HG03095 (cell line): ENCODE results near the gene KCNJ12.
"Not testable (repeated sequence)": the region's sequence is repeated elsewhere in the genome, so short reads cannot be mapped to it uniquely, and the experiment has no call there.

ENCODE experiments used
- ATAC-seq: cut with Tn5 transposase; IDR thresholded peaks from one replicate; pipeline ENCODE4 v1.9.1; 2021; ENCODE audit warnings: moderate library complexity; ENCODE audit not compliant: unreplicated experiment

KCNJ12 gene

GRCh38 chr17:21382560-21383495 is 6.7 kb downstream of the KCNJ12 start:
- ATAC-seq: no peak

DNA sequence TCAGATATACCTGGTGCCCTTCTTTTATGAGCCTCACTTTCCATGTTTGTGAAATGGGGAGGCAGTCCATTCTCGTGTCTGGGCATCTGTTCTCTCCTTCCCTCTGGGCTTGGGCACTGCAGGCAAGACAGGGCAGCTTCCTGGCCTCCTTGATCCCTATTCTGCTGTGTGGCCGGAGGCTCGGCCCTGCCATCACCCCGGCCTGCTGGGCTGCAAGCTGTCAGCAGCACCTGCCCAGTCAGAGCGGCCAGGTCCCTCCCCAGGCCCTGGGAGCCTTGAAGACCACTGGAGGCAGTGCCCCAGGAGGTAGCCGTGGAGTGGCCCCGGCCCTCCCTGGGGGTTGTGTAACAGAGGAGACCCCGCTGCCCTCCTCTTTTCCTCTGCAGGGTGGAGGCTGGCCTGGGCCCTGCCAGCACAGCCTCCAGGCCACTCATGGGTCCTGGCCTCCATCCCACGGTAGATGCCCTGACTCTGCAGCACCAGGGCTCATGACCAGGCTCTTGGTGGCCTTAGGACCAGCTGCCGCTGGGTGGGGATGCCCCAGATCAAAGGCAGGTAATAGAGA is 9.2 kb downstream of the KCNJ12 start:
- ATAC-seq: no peak

GRCh38 chr17:21387616-21388015 is 11.5 kb downstream of the KCNJ12 start:
- ATAC-seq: no peak

- ATAC-seq: no peak
These were observed 11.9 kb downstream of the KCNJ12 start for GRCh38 chr17:21388066-21388465.

DNA sequence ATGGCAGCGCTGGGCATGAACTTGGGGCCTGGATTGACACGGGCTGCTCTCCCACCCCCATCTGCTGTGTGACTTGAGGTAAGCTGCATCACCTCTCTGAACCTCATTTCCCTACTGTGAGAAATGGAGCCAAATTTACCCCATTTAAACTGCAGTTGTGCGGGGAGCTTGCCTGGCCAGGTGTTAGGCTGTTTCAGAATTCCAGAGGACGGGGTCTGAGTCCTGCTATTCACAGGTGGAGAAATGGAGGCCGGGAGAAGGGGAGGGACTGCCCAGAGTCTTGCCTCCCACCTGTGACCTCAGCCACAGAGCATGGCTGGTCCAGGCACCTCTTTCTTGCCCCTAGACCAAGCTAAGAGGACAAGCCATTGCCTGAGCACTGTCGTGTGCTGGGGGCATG is 12.8 kb downstream of the KCNJ12 start:
- no peak for ATAC-seq

- ATAC-seq: no peak
These were observed 13.2 kb downstream of the KCNJ12 start for GRCh38 chr17:21389394-21389793.

GRCh38 chr17:21390294-21390693 is 14.1 kb downstream of the KCNJ12 start:
- ATAC-seq: no peak

- no peak for ATAC-seq
These were observed 16.1 kb downstream of the KCNJ12 start for GRCh38 chr17:21392266-21392665.

DNA sequence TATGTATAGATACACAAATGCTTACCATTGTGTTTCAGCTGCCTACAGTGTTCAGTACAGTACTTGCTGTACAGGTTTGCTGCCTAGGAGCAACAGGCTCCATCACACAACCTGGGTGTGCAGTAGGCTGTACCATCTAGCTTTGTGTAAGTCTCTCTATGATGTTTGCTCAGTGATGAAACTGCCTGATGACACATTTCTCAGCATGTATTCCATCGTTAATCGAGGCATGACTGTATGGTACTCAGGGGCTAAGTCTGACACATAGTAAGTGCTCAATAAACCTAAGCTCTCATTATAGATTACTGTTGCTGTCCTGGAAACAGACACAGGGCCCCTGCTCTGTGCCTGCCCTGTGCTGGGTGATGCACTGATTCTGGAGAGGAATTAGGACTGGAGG is 18.1 kb downstream of the KCNJ12 start:
- no peak for ATAC-seq

DNA sequence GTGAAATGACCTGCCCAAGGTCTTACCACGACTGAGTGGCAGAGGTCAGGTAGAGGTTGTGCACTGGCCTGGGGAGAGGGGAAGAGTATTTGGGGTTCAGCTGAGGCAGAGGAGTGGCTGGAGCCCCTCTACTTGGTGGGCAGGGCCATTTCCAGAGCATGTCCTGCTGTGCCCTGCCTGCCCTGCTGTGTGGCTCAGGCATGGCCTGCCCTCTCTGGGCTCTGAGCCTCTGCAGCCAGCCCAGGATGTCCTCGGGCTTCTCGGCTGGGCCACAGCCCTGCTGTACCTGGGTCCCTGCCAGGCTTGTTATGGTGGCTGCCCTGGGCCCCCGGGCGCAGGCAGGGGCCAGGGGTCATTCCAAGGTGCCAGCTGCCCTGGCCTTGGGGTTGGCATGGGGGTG is 19.6 kb downstream of the KCNJ12 start:
- ATAC-seq: no peak

- no peak for ATAC-seq
These were observed 20.1 kb downstream of the KCNJ12 start for GRCh38 chr17:21396237-21396636.

- ATAC-seq: no peak
These were observed 21.4 kb downstream of the KCNJ12 start for GRCh38 chr17:21397341-21398190.

DNA sequence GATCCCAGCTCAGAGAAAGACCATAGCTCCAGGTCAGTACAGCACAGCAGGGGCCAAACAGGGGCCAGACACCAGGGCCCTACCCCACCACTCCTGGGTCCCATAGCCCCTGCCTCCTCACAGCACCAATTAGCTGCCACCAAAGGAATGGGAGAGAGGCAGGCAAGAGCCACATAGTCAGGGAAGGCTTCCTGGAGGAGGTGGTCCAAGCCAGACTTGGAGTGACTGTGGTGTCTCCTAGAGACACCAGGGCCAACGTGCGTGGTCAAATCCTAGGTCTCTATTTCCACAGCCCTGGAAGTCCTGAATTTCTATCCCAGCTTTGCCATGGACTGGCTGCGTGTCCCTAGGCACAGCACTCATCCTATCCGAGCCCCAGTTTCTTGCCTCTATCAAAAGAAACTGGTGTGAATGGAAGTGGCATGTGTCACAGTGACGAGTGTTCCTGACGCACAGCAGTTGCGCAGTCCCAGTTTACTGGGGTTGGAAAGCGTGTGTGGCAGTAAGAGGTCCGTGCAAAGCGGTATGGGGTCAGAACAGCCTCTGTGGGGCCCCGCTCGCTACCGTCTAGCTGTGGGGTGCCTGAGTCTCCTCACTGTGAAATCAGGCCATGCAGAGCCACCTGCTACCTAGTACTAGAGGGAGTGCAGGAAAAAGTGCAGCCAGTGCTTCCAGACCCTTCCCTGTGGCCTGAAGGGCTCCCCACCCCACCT is 23.5 kb downstream of the KCNJ12 start:
- ATAC-seq: no peak

DNA sequence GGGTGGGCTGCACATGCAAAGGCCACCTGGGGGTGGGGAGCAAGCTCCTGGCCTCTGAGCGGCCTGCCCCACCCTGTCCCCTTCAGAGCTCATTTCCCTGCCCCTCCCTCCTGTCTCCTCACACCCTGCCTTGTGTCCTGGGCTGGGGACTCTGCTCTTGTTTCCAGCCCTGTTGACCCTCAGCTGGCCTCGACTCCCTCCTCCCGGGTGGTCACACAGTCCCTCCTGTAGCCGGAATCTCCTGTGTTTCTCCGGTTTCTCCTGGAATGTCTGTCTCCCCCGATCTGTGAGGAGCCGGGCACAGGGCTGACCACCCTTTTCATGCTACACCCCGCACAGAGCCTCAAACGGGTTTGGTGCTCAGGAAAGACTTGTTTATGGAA is 24.0 kb downstream of the KCNJ12 start:
- ATAC-seq: not testable (repeated sequence)

DNA sequence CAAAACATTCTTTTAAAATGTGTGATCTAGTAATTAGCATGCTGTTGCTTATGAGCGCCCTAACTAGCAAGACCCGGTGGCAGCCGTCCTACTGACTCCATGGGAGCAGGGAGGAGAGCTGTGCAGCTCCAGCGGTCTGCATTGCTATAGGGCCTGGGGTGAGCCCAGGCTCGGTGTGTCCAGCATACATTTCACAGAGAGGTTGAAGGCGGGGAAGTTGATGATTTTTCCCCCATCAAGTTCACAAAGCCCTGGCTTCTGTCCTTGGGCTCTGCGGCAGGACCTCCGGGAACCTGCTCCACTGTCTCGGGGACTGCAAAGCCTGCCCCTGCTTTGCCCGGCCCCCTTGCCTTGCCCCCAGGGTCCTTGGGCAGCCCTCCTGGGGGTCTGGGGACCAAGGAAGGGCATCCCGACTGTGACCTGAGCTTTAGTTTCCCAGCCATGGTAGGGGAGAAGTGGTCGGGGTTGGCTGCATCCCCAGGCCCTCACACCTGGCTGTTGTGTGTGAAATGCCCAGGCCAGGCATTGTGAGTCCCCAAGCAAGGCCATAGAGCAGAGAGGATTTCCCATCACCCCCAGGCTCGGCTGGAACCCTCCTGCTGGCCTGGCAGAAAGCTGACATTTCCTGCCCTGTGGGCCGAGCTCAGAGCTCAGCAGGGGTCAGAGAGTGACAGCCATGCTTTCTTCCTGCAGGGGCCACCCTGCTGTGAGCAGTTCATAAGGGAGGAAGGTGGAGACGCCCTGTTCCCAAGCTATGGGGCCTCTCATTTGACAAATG is 24.8 kb downstream of the KCNJ12 start:
- no peak for ATAC-seq

DNA sequence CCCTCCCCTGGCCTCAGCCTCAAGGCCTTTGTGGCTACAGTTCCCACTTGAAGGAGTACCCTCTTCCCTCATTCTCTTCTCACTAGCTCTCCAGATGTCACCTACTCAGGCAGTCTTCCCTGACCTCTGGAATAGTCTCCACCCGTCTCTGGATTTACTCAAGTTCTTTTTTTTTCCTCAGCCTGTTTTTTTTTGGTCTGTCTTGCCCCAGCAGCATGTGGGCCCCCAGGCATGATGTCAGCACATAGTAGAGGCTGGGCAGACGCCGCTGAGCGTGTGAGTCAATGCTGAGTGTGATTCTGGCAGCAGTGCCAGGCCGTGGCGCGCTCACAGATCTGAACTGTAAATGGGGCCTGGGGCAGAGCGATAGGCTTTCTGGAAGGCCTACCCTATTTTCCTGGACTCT is 26.0 kb downstream of the KCNJ12 start:
- ATAC-seq: not testable (repeated sequence)

GRCh38 chr17:21402926-21403325 is 26.8 kb downstream of the KCNJ12 start:
- not testable (repeated sequence) for ATAC-seq

GRCh38 chr17:21404106-21404505 is 27.9 kb downstream of the KCNJ12 start:
- not testable (repeated sequence) for ATAC-seq

DNA sequence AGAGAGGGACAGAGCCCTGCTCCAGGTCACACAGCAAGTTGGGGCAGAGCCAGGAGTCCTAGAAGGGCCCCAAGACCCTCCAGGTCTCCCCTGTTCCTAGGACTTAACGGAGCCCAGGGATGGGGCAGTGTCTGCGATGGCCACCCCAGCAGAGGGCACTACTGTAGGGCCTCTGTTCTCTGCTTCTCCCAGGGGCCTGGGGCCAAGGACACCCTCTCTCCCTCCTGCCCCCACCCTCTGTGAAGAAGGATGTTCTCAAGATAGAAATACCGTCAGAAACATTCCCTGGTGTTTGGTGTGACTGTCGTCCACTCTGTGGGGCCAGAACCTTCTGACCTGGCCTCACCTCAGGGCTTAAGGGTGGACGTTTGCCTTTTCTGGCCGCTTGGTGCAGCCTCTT is 28.4 kb downstream of the KCNJ12 start:
- not testable (repeated sequence) for ATAC-seq
